Keratinocyte (primary cell): ENCODE results near the gene OASL. TPM values are rescaled to one million over a fixed set of nuclear protein-coding genes. Genes with fewer than 3 reads are reported as not detected.

Experiments
- DNase-seq: peaks from one replicate; pipeline ENCODE4 v3.0.0-alpha.2; 2011; ENCODE audit warnings: low read depth, missing footprints, low spot score
- FAIRE-seq: peaks from 2 replicates; lab custom pipeline; 2011; peaks lifted over from hg19 to GRCh38; lab: Jason Lieb, UNC
- H2AFZ ChIP-seq: 2 replicates; pipeline ENCODE4 v1.6.0; 2012; ENCODE audit warnings: low read length, control low read depth, inconsistent platforms; ENCODE audit not compliant: control insufficient read depth
- H3K27ac ChIP-seq: 2 replicates; pipeline ENCODE4 v1.5.1; 2011; ENCODE audit warnings: low read length; ENCODE audit not compliant: control insufficient read depth, insufficient read depth
- H3K27me3 ChIP-seq: 3 replicates; pipeline ENCODE4 v1.6.0; 2011; ENCODE audit warnings: low read length; ENCODE audit not compliant: control insufficient read depth, insufficient read depth; ENCODE audit errors: extremely low read depth
- H3K36me3 ChIP-seq, 2 experiments: 2 replicates in 1 of 2; 3 replicates in 1 of 2; pipeline ENCODE4 v1.5.1; 2011; ENCODE audit warnings: low read length in 2 of 2, mild to moderate bottlenecking in 1 of 2; ENCODE audit not compliant: control insufficient read depth in 2 of 2, insufficient read depth in 2 of 2; ENCODE audit errors: extremely low read depth in 1 of 2
- H3K4me1 ChIP-seq: 3 replicates; pipeline ENCODE4 v1.5.1; 2011; ENCODE audit warnings: low read length; ENCODE audit not compliant: control insufficient read depth, insufficient read depth; ENCODE audit errors: extremely low read depth
- H3K4me2 ChIP-seq: 3 replicates; pipeline ENCODE4 v1.6.0; 2011; ENCODE audit warnings: low read depth, low read length; ENCODE audit not compliant: control insufficient read depth, insufficient read depth; ENCODE audit errors: extremely low read depth
- H3K4me3 ChIP-seq, 3 experiments: fragments of 200-600 bp in 1 of 3; sonication (generic) in 1 of 3; 2 replicates in 2 of 3; 3 replicates in 1 of 3; pipeline ENCODE4 v1.5.1; 2011 to 2016; ENCODE audit warnings: low read length in 3 of 3, mild to moderate bottlenecking in 3 of 3, control low read depth in 2 of 3, inconsistent platforms in 1 of 3, low read depth in 1 of 3, mixed read lengths in 1 of 3, mixed run types in 1 of 3, moderate library complexity in 1 of 3; ENCODE audit not compliant: control insufficient read depth in 2 of 3, insufficient read depth in 2 of 3; ENCODE audit errors: extremely low read depth in 1 of 3
- H3K79me2 ChIP-seq: 2 replicates; pipeline ENCODE4 v1.6.0; 2012; ENCODE audit warnings: low read length; ENCODE audit not compliant: control insufficient read depth, insufficient read depth
- H3K9ac ChIP-seq: 3 replicates; pipeline ENCODE4 v1.6.0; 2011; ENCODE audit warnings: low read length; ENCODE audit not compliant: control insufficient read depth, insufficient read depth; ENCODE audit errors: extremely low read depth
- H3K9me1 ChIP-seq: 3 replicates; pipeline ENCODE4 v1.6.0; 2011; ENCODE audit warnings: low read length; ENCODE audit not compliant: control insufficient read depth, insufficient read depth; ENCODE audit errors: extremely low read depth
- H3K9me3 ChIP-seq: 2 replicates; pipeline ENCODE4 v1.5.1; 2012; ENCODE audit warnings: low read depth, low read length; ENCODE audit not compliant: control insufficient read depth
- H4K20me1 ChIP-seq: 3 replicates; pipeline ENCODE4 v1.6.0; 2011; ENCODE audit warnings: low read length; ENCODE audit not compliant: control insufficient read depth, insufficient read depth; ENCODE audit errors: extremely low read depth
- EZH2 ChIP-seq: IDR thresholded peaks from one replicate; pipeline ENCODE4 v1.6.1; 2012; ENCODE audit warnings: inconsistent platforms, mild to moderate bottlenecking, low read length, moderate library complexity
- dilution Hi-C: fragments of 300-500 bp; cut with MboI; formaldehyde crosslinking; loops from one replicate; pipeline ENCODE4 v1.7.0; 2020; ENCODE audit warnings: low sequenced_read_pairs; ENCODE audit not compliant: extremely low pct_ligation_motif_present
- polyA plus RNA-seq, 5 experiments: library from polyadenylated mRNA; depleted of rRNA in 3 of 5; stranded (reverse) in 3 of 5; stranded (forward) in 1 of 5; unstranded in 1 of 5; fragments of >200 nt; gene quantifications; 1 replicate in 1 of 5; 2 replicates in 3 of 5; 3 replicates in 1 of 5; pipeline versions ENCODE4 v1.2.1 to v1.2.3, GENCODE V29; 2011 to 2012; ENCODE audit warnings: missing spikeins in 2 of 5, low read depth in 1 of 5, low replicate concordance in 1 of 5
- TF ChIP-seq, protein P1 (sequence below), 3 experiments: IDR thresholded peaks in 1 of 3; conservative IDR thresholded peaks in 1 of 3; optimal IDR thresholded peaks in 1 of 3; 2 replicates in 2 of 3; 3 replicates in 1 of 3; pipeline versions ENCODE3 to v1.5.1; 2011; ENCODE audit warnings: low read length in 3 of 3, mild to moderate bottlenecking in 3 of 3, moderate library complexity in 2 of 3, control low read depth in 1 of 3, inconsistent platforms in 1 of 3; ENCODE audit not compliant: insufficient read depth in 2 of 3; ENCODE audit errors: extremely low read depth in 1 of 3

OASL gene
- polyA plus RNA-seq, 1 donor (not counting 4 experiments of a cell fraction or from before 2014, with no cell fraction given), result 3.6 TPM

GRCh38 chr12:121084229-121084628 is 45.2 kb upstream of the OASL start:
- Histone ChIP-seq H3K27me3 (peaks cover 3% of the 10 kb centered on the region), H2AFZ (no peak overlapping the region), H3K4me2 (no peak overlapping the region), H3K9me3 (no peaks in the 10 kb centered on the region), H3K9me1 (no peaks in the 10 kb centered on the region), H3K4me3 (no peak overlapping the region), H3K36me3 (no peaks in the 10 kb centered on the region), H3K27ac (no peak overlapping the region), H3K9ac (no peak overlapping the region), H4K20me1 (no peaks in the 10 kb centered on the region), H3K79me2 (no peaks in the 10 kb centered on the region), H3K4me1 (no peaks in the 10 kb centered on the region)
- no peak for TF ChIP-seq EZH2
- TF ChIP-seq, protein P1, sequence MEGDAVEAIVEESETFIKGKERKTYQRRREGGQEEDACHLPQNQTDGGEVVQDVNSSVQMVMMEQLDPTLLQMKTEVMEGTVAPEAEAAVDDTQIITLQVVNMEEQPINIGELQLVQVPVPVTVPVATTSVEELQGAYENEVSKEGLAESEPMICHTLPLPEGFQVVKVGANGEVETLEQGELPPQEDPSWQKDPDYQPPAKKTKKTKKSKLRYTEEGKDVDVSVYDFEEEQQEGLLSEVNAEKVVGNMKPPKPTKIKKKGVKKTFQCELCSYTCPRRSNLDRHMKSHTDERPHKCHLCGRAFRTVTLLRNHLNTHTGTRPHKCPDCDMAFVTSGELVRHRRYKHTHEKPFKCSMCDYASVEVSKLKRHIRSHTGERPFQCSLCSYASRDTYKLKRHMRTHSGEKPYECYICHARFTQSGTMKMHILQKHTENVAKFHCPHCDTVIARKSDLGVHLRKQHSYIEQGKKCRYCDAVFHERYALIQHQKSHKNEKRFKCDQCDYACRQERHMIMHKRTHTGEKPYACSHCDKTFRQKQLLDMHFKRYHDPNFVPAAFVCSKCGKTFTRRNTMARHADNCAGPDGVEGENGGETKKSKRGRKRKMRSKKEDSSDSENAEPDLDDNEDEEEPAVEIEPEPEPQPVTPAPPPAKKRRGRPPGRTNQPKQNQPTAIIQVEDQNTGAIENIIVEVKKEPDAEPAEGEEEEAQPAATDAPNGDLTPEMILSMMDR (optimal IDR thresholded peaks at IDR 0.05 in 1 of 3, IDR thresholded peaks at IDR 0.05 in 1 of 3, conservative IDR thresholded peaks at IDR 0.05 in 1 of 3; ENCODE audit: extremely low read depth in 1 of 3, insufficient read depth in 2 of 3, low read length in 3 of 3), result no peak
- DNase-seq (no peak), FAIRE-seq (no peak)
- dilution Hi-C loops, result no loop called here

GRCh38 chr12:121080909-121081308 is 41.9 kb upstream of the OASL start:
- H3K4me2 ChIP-seq, result no peak overlapping the region
- no peaks in the 10 kb centered on the region for H4K20me1 ChIP-seq
- no peaks in the 10 kb centered on the region for H3K9me1 ChIP-seq
- no peaks in the 10 kb centered on the region for H3K9me3 ChIP-seq
- H2AFZ ChIP-seq, result no peak overlapping the region
- no peak overlapping the region for H3K27ac ChIP-seq
- no peaks in the 10 kb centered on the region for H3K27me3 ChIP-seq
- H3K36me3 ChIP-seq, result no peaks in the 10 kb centered on the region
- TF ChIP-seq, protein P1 (optimal IDR thresholded peaks at IDR 0.05 in 1 of 3, IDR thresholded peaks at IDR 0.05 in 1 of 3, conservative IDR thresholded peaks at IDR 0.05 in 1 of 3; ENCODE audit: extremely low read depth in 1 of 3, insufficient read depth in 2 of 3, low read length in 3 of 3), result no peak
- TF ChIP-seq EZH2, result no peak
- H3K79me2 ChIP-seq, result no peaks in the 10 kb centered on the region
- FAIRE-seq (no peak), DNase-seq (no peak)
- no peak overlapping the region for H3K9ac ChIP-seq
- dilution Hi-C loops, result no loop called here
- H3K4me1 ChIP-seq, result no peaks in the 10 kb centered on the region
- H3K4me3 ChIP-seq, result no peak overlapping the region
